Measurements from ENCODE around the gene SH3TC1.

SH3TC1 gene

GRCh38 chr4:8205241-8205707 is 6.2 kb downstream of the SH3TC1 start:
- Histone ChIP-seq H3K9ac (ENCODE audit: low read length in 5 of 5) (no peak overlapping the region), H3K27me3 (ENCODE audit: control insufficient read depth in 5 of 5, insufficient read depth in 4 of 5, low read length in 5 of 5) (no peaks in the 10 kb centered on the region), H3K27ac (ENCODE audit: low read depth, low read length) (no peak overlapping the region), H3K4me1 (ENCODE audit: control insufficient read depth in 5 of 5, insufficient read depth in 5 of 5, low read length in 5 of 5) (peaks cover under 1 to 43% (median 31%) of the 10 kb centered on the region in 5 donors), H3K36me3 (ENCODE audit: control insufficient read depth in 5 of 5, insufficient read depth in 5 of 5, low read length in 5 of 5) (peaks cover 0 to 46% (median 8%) of the 10 kb centered on the region in 5 donors), H3K4me3 (ENCODE audit: low read depth in 1 of 5, low read length in 5 of 5) (no peak overlapping the region), H3K9me3 (ENCODE audit: control insufficient read depth in 5 of 5, low read length in 5 of 5) (no peaks in the 10 kb centered on the region)

GRCh38 chr4:8205749-8206611 is 6.9 kb downstream of the SH3TC1 start:
- no peak overlapping the region for H3K27ac ChIP-seq (ENCODE audit: low read depth, low read length)
- no peaks in the 10 kb centered on the region for H3K27me3 ChIP-seq (ENCODE audit: control insufficient read depth in 5 of 5, insufficient read depth in 4 of 5, low read length in 5 of 5)
- H3K4me1 ChIP-seq (ENCODE audit: control insufficient read depth in 5 of 5, insufficient read depth in 5 of 5, low read length in 5 of 5): peaks cover 0 to 36% (median 23%) of the 10 kb centered on the region in 5 donors
- H3K9me3 ChIP-seq (ENCODE audit: control insufficient read depth in 5 of 5, low read length in 5 of 5): no peaks in the 10 kb centered on the region
- H3K9ac ChIP-seq (ENCODE audit: low read length in 5 of 5): no peak overlapping the region
- peaks cover 0 to 46% (median 8%) of the 10 kb centered on the region in 5 donors for H3K36me3 ChIP-seq (ENCODE audit: control insufficient read depth in 5 of 5, insufficient read depth in 5 of 5, low read length in 5 of 5)
- no peak overlapping the region for H3K4me3 ChIP-seq (ENCODE audit: low read depth in 1 of 5, low read length in 5 of 5)

- Histone ChIP-seq H3K9me3 (ENCODE audit: control insufficient read depth in 5 of 5, low read length in 5 of 5) (no peaks in the 10 kb centered on the region), H3K4me1 (ENCODE audit: control insufficient read depth in 5 of 5, insufficient read depth in 5 of 5, low read length in 5 of 5) (peaks cover 0 to 22% (median 10%) of the 10 kb centered on the region in 5 donors), H3K27ac (ENCODE audit: low read depth, low read length) (no peak overlapping the region), H3K4me3 (ENCODE audit: low read depth in 1 of 5, low read length in 5 of 5) (no peak overlapping the region), H3K9ac (ENCODE audit: low read length in 5 of 5) (no peak overlapping the region), H3K36me3 (ENCODE audit: control insufficient read depth in 5 of 5, insufficient read depth in 5 of 5, low read length in 5 of 5) (peaks cover 0 to 50% (median 8%) of the 10 kb centered on the region in 5 donors), H3K27me3 (ENCODE audit: control insufficient read depth in 5 of 5, insufficient read depth in 4 of 5, low read length in 5 of 5) (no peaks in the 10 kb centered on the region)
Measured at GRCh38 chr4:8207314-8207713, 8.2 kb downstream of the SH3TC1 start.

- H3K9me3 ChIP-seq (ENCODE audit: control insufficient read depth in 5 of 5, low read length in 5 of 5): no peaks in the 10 kb centered on the region
- no peak overlapping the region for H3K9ac ChIP-seq (ENCODE audit: low read length in 5 of 5)
- H3K36me3 ChIP-seq (ENCODE audit: control insufficient read depth in 5 of 5, insufficient read depth in 5 of 5, low read length in 5 of 5): peaks cover 0 to 61% (median 14%) of the 10 kb centered on the region in 5 donors
- H3K4me1 ChIP-seq (ENCODE audit: control insufficient read depth in 5 of 5, insufficient read depth in 5 of 5, low read length in 5 of 5): peaks cover 0 to 13% (median 0%) of the 10 kb centered on the region in 5 donors
- H3K4me3 ChIP-seq (ENCODE audit: low read depth in 1 of 5, low read length in 5 of 5): no peak overlapping the region
- no peak overlapping the region for H3K27ac ChIP-seq (ENCODE audit: low read depth, low read length)
- H3K27me3 ChIP-seq (ENCODE audit: control insufficient read depth in 5 of 5, insufficient read depth in 4 of 5, low read length in 5 of 5): no peaks in the 10 kb centered on the region
Measured at GRCh38 chr4:8208565-8208964, 9.5 kb downstream of the SH3TC1 start.

- no peaks in the 10 kb centered on the region for H3K27me3 ChIP-seq (ENCODE audit: control insufficient read depth in 5 of 5, insufficient read depth in 4 of 5, low read length in 5 of 5)
- H3K4me3 ChIP-seq (ENCODE audit: low read depth in 1 of 5, low read length in 5 of 5): no peak overlapping the region
- peaks cover 0 to 59% (median 14%) of the 10 kb centered on the region in 5 donors for H3K36me3 ChIP-seq (ENCODE audit: control insufficient read depth in 5 of 5, insufficient read depth in 5 of 5, low read length in 5 of 5)
- peaks cover 0 to 17% (median 3%) of the 10 kb centered on the region in 5 donors for H3K4me1 ChIP-seq (ENCODE audit: control insufficient read depth in 5 of 5, insufficient read depth in 5 of 5, low read length in 5 of 5)
- no peak overlapping the region for H3K27ac ChIP-seq (ENCODE audit: low read depth, low read length)
- H3K9me3 ChIP-seq (ENCODE audit: control insufficient read depth in 5 of 5, low read length in 5 of 5): no peaks in the 10 kb centered on the region
- no peak overlapping the region for H3K9ac ChIP-seq (ENCODE audit: low read length in 5 of 5)
Measured at GRCh38 chr4:8209181-8209874, 10.2 kb downstream of the SH3TC1 start.

GRCh38 chr4:8210010-8210409 is 10.9 kb downstream of the SH3TC1 start:
- H3K36me3 ChIP-seq (ENCODE audit: control insufficient read depth in 5 of 5, insufficient read depth in 5 of 5, low read length in 5 of 5): peaks cover 0 to 58% (median 18%) of the 10 kb centered on the region in 5 donors
- no peak overlapping the region for H3K9ac ChIP-seq (ENCODE audit: low read length in 5 of 5)
- H3K27me3 ChIP-seq (ENCODE audit: control insufficient read depth in 5 of 5, insufficient read depth in 4 of 5, low read length in 5 of 5): no peaks in the 10 kb centered on the region
- H3K4me3 ChIP-seq (ENCODE audit: low read depth in 1 of 5, low read length in 5 of 5): no peak overlapping the region
- H3K27ac ChIP-seq (ENCODE audit: low read depth, low read length): no peak overlapping the region
- H3K4me1 ChIP-seq (ENCODE audit: control insufficient read depth in 5 of 5, insufficient read depth in 5 of 5, low read length in 5 of 5): peaks cover 2 to 24% (median 10%) of the 10 kb centered on the region in 5 donors
- H3K9me3 ChIP-seq (ENCODE audit: control insufficient read depth in 5 of 5, low read length in 5 of 5): no peaks in the 10 kb centered on the region

GRCh38 chr4:8210616-8211015 is 11.5 kb downstream of the SH3TC1 start:
- H3K27ac ChIP-seq (ENCODE audit: low read depth, low read length): no peak overlapping the region
- H3K27me3 ChIP-seq (ENCODE audit: control insufficient read depth in 5 of 5, insufficient read depth in 4 of 5, low read length in 5 of 5): no peaks in the 10 kb centered on the region
- H3K4me3 ChIP-seq (ENCODE audit: low read depth in 1 of 5, low read length in 5 of 5): no peak overlapping the region
- H3K9me3 ChIP-seq (ENCODE audit: control insufficient read depth in 5 of 5, low read length in 5 of 5): no peaks in the 10 kb centered on the region
- H3K4me1 ChIP-seq (ENCODE audit: control insufficient read depth in 5 of 5, insufficient read depth in 5 of 5, low read length in 5 of 5): peaks cover 6 to 30% (median 15%) of the 10 kb centered on the region in 5 donors
- H3K36me3 ChIP-seq (ENCODE audit: control insufficient read depth in 5 of 5, insufficient read depth in 5 of 5, low read length in 5 of 5): peaks cover 0 to 62% (median 20%) of the 10 kb centered on the region in 5 donors
- H3K9ac ChIP-seq (ENCODE audit: low read length in 5 of 5): no peak overlapping the region

GRCh38 chr4:8211251-8211650 is 12.2 kb downstream of the SH3TC1 start:
- H3K9ac ChIP-seq (ENCODE audit: low read length in 5 of 5): no peak overlapping the region
- no peak overlapping the region for H3K4me3 ChIP-seq (ENCODE audit: low read depth in 1 of 5, low read length in 5 of 5)
- H3K27ac ChIP-seq (ENCODE audit: low read depth, low read length): no peak overlapping the region
- no peaks in the 10 kb centered on the region for H3K27me3 ChIP-seq (ENCODE audit: control insufficient read depth in 5 of 5, insufficient read depth in 4 of 5, low read length in 5 of 5)
- peaks cover 0 to 62% (median 26%) of the 10 kb centered on the region in 5 donors for H3K36me3 ChIP-seq (ENCODE audit: control insufficient read depth in 5 of 5, insufficient read depth in 5 of 5, low read length in 5 of 5)
- no peaks in the 10 kb centered on the region for H3K9me3 ChIP-seq (ENCODE audit: control insufficient read depth in 5 of 5, low read length in 5 of 5)
- H3K4me1 ChIP-seq (ENCODE audit: control insufficient read depth in 5 of 5, insufficient read depth in 5 of 5, low read length in 5 of 5): peaks cover 6 to 33% (median 15%) of the 10 kb centered on the region in 5 donors

GRCh38 chr4:8211737-8212581 is 12.9 kb downstream of the SH3TC1 start:
- Histone ChIP-seq H3K36me3 (ENCODE audit: control insufficient read depth in 5 of 5, insufficient read depth in 5 of 5, low read length in 5 of 5) (peaks cover 0 to 64% (median 30%) of the 10 kb centered on the region in 5 donors), H3K4me3 (ENCODE audit: low read depth in 1 of 5, low read length in 5 of 5) (no peak overlapping the region), H3K9me3 (ENCODE audit: control insufficient read depth in 5 of 5, low read length in 5 of 5) (no peaks in the 10 kb centered on the region), H3K9ac (ENCODE audit: low read length in 5 of 5) (no peak overlapping the region), H3K4me1 (ENCODE audit: control insufficient read depth in 5 of 5, insufficient read depth in 5 of 5, low read length in 5 of 5) (peaks cover 6 to 33% (median 14%) of the 10 kb centered on the region in 5 donors), H3K27ac (ENCODE audit: low read depth, low read length) (no peak overlapping the region), H3K27me3 (ENCODE audit: control insufficient read depth in 5 of 5, insufficient read depth in 4 of 5, low read length in 5 of 5) (no peaks in the 10 kb centered on the region)

All from subcutaneous abdominal adipose tissue (tissue), 5 donors.